Prostate gland (tissue), 2 donors: ENCODE data around the gene S1PR1. TPM values are rescaled to one million over a fixed set of nuclear protein-coding genes. Genes with fewer than 3 reads are reported as not detected.

ENCODE experiments used
- DNase-seq: peaks from one replicate; pipeline ENCODE4 v3.0.0-alpha.2; 2019; ENCODE audit warnings: low spot score
- H3K27ac ChIP-seq, 2 donors: fragments of 200-600 bp; sonication (generic); 2 replicates each; pipeline ENCODE4 v1.5.1; 2017 to 2019
- H3K27me3 ChIP-seq: fragments of 200-600 bp; sonication (generic); replicated peaks from 2 replicates; pipeline ENCODE4 v1.5.1; 2019; ENCODE audit not compliant: insufficient read depth
- H3K36me3 ChIP-seq, 2 donors: fragments of 200-600 bp; sonication (generic); 1 replicate in 1 of 2; 2 replicates in 1 of 2; pipeline versions ENCODE4 v1.5.1 to v1.8.1; 2017 to 2019
- H3K4me1 ChIP-seq: fragments of 200-600 bp; sonication (generic); replicated peaks from 2 replicates; pipeline ENCODE4 v1.5.1; 2019
- H3K4me3 ChIP-seq, 2 donors: fragments of 200-600 bp; sonication (generic); 2 replicates each; pipeline ENCODE4 v1.5.1; 2017 to 2019
- H3K9me3 ChIP-seq: fragments of 200-600 bp; sonication (generic); 2 replicates; pipeline ENCODE4 v1.5.1; 2017
- POLR2A ChIP-seq: fragments of 450-650 bp; IDR thresholded peaks from one replicate; pipeline ENCODE4 v1.6.1; 2016; ENCODE audit warnings: antibody characterized with exemption, mild to moderate bottlenecking
- POLR2AphosphoS5 ChIP-seq: sonication (generic); formaldehyde crosslinking; IDR thresholded peaks from one replicate; pipeline ENCODE4 v1.6.1; 2017; ENCODE audit warnings: antibody characterized with exemption
- WGBS: methylation state at CpG from one replicate; pipeline ENCODE4 v1.1.5; 2018; 5-methylcytosine and 5-hydroxymethylcytosine counted together
- intact Hi-C: fragments of 100-400 bp; cut with DNase I; formaldehyde crosslinking; loops from one replicate; pipeline ENCODE4 v1.14.2; 2022
- total RNA-seq, 2 donors: library from RNA; depleted of rRNA; stranded (reverse); fragments of >200 nt; gene quantifications; one replicate each; pipeline ENCODE4 v1.1.0, GENCODE V29; 2016
- TF ChIP-seq, protein P1 (sequence below), 4 experiments: fragments of 200-600 bp in 2 of 4; fragments of 450-650 bp in 2 of 4; sonication (generic) in 2 of 4; IDR thresholded peaks; 1 replicate in 3 of 4; 2 replicates in 1 of 4; pipeline ENCODE4 v1.5.1; 2016 to 2019; ENCODE audit warnings: antibody characterized with exemption in 4 of 4, mild to moderate bottlenecking in 2 of 4, moderate library complexity in 2 of 4

S1PR1 gene
- total RNA-seq, 2 donors from 2014 or later = 9.7 to 24.2 TPM

DNA sequence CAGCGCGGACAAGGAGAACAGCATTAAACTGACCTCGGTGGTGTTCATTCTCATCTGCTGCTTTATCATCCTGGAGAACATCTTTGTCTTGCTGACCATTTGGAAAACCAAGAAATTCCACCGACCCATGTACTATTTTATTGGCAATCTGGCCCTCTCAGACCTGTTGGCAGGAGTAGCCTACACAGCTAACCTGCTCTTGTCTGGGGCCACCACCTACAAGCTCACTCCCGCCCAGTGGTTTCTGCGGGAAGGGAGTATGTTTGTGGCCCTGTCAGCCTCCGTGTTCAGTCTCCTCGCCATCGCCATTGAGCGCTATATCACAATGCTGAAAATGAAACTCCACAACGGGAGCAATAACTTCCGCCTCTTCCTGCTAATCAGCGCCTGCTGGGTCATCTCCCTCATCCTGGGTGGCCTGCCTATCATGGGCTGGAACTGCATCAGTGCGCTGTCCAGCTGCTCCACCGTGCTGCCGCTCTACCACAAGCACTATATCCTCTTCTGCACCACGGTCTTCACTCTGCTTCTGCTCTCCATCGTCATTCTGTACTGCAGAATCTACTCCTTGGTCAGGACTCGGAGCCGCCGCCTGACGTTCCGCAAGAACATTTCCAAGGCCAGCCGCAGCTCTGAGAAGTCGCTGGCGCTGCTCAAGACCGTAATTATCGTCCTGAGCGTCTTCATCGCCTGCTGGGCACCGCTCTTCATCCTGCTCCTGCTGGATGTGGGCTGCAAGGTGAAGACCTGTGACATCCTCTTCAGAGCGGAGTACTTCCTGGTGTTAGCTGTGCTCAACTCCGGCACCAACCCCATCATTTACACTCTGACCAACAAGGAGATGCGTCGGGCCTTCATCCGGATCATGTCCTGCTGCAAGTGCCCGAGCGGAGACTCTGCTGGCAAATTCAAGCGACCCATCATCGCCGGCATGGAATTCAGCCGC is 2.5 kb downstream of the S1PR1 start:
- Histone ChIP-seq H3K36me3 (no peaks in the 10 kb centered on the region), H3K27me3 (no peaks in the 10 kb centered on the region), H3K4me1 (no peaks in the 10 kb centered on the region), H3K4me3 (peak overlapping the region in 1 of 2 donors; percentile 6), H3K9me3 (no peaks in the 10 kb centered on the region), H3K27ac (no peak overlapping the region)
- intact Hi-C loops = loop anchor here (2.0 to 5.0 kb wide), 5 partner anchors 42 to 319 kb away; partner anchors contain the start of gene DPH5
- no peak for DNase-seq
- TF ChIP-seq, protein P1, sequence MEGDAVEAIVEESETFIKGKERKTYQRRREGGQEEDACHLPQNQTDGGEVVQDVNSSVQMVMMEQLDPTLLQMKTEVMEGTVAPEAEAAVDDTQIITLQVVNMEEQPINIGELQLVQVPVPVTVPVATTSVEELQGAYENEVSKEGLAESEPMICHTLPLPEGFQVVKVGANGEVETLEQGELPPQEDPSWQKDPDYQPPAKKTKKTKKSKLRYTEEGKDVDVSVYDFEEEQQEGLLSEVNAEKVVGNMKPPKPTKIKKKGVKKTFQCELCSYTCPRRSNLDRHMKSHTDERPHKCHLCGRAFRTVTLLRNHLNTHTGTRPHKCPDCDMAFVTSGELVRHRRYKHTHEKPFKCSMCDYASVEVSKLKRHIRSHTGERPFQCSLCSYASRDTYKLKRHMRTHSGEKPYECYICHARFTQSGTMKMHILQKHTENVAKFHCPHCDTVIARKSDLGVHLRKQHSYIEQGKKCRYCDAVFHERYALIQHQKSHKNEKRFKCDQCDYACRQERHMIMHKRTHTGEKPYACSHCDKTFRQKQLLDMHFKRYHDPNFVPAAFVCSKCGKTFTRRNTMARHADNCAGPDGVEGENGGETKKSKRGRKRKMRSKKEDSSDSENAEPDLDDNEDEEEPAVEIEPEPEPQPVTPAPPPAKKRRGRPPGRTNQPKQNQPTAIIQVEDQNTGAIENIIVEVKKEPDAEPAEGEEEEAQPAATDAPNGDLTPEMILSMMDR (IDR thresholded peaks at IDR 0.05) = no peak
- TF ChIP-seq POLR2AphosphoS5 (no peak), POLR2A (no peak)
- WGBS = 88% methylated on average over 42 of the region's 42 CpGs

DNA sequence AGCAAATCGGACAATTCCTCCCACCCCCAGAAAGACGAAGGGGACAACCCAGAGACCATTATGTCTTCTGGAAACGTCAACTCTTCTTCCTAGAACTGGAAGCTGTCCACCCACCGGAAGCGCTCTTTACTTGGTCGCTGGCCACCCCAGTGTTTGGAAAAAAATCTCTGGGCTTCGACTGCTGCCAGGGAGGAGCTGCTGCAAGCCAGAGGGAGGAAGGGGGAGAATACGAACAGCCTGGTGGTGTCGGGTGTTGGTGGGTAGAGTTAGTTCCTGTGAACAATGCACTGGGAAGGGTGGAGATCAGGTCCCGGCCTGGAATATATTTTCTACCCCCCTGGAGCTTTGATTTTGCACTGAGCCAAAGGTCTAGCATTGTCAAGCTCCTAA is 3.2 kb downstream of the S1PR1 start:
- H3K4me3 ChIP-seq = no peak overlapping the region
- H3K36me3 ChIP-seq = no peaks in the 10 kb centered on the region
- TF ChIP-seq POLR2A (no peak), POLR2AphosphoS5 (no peak)
- TF ChIP-seq, protein P1 (IDR thresholded peaks at IDR 0.05) = no peak
- intact Hi-C loops = no loop called here
- H3K27ac ChIP-seq = no peak overlapping the region
- no peaks in the 10 kb centered on the region for H3K4me1 ChIP-seq
- 73% methylated on average over 10 of the region's 10 CpGs for WGBS
- no peaks in the 10 kb centered on the region for H3K9me3 ChIP-seq
- DNase-seq = no peak
- no peaks in the 10 kb centered on the region for H3K27me3 ChIP-seq

DNA sequence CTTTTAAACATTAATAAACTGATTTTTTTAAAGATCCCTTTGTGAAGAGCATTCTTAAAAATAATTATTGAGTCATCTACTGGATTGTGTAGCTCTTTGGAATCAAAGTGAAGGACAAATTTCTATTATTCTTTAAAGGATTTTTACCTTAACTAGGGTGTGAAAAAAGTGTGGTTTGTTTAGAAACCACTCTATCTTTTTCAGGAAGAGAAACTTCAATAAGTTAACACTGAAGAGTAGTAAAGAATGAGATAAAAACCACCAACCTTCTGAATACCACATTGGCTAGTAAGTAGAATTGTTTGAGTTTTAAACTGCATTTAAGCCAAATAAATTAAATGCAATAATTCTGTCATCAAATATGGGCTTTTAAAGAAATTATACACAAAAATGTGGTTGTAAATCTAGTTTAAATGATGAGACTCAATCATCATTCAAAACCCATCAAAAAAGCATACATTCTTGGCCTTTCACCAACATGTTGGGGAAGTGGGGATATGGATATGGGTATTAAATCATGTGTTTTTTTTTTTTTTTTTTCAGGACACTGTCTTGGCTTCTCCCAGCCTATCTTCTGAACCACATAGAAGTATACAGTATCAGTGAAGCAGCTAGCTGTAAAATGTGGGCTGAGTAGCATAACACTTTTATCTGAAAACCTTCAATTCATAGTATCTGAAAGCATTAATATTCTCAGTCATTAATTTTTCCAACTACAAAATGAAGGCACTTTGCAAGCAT is 4.8 kb downstream of the S1PR1 start:
- H3K36me3 ChIP-seq = no peaks in the 10 kb centered on the region
- intact Hi-C loops = no loop called here
- no peak for DNase-seq
- no peak overlapping the region for H3K27ac ChIP-seq
- H3K4me3 ChIP-seq = no peak overlapping the region
- H3K4me1 ChIP-seq = no peaks in the 10 kb centered on the region
- no peaks in the 10 kb centered on the region for H3K27me3 ChIP-seq
- no peaks in the 10 kb centered on the region for H3K9me3 ChIP-seq
- TF ChIP-seq POLR2AphosphoS5 = no peak
- TF ChIP-seq POLR2A = no peak
- TF ChIP-seq, protein P1 (IDR thresholded peaks at IDR 0.05) = no peak

DNA sequence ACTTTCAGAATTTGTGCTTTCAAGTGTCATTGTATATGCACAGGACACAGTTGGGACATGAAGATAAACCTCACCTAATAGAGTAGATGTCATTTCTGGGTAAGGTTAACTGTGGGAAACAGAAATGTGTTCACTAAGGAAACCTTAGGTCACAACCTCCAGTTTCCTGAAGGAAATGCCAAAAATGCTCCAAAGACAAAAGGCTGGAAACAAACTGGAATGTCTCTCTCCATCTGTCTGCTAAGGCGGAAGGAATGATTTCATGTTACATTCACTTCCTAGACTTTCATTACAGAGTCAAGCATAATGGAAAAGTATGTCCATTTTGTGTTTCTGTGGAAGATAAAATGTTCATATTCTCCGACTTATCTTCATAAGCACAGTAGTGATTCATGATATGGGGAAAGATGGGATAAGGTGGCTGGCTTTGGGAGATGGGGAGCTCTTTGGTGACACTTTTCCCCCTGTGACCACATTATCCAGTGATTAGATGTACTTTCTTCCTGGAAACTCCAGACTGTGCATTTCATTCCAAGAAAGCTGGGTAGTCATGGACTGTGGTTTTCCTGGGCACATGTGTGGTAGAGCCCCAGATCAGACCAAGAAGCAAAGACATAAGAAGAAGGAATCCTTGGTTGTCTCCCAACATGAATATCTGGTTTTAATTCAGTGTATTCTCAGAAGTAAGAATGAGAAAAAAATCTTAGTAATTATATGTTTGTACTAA is 5.7 kb downstream of the S1PR1 start:
- Histone ChIP-seq H3K4me3 (no peak overlapping the region), H3K36me3 (no peaks in the 10 kb centered on the region), H3K4me1 (no peaks in the 10 kb centered on the region), H3K9me3 (no peaks in the 10 kb centered on the region), H3K27me3 (no peaks in the 10 kb centered on the region), H3K27ac (no peak overlapping the region)
- intact Hi-C loops = no loop called here
- no peak for DNase-seq
- 90% methylated on average over 2 of the region's 2 CpGs for WGBS
- TF ChIP-seq, protein P1 (IDR thresholded peaks at IDR 0.05) = no peak
- peak; percentile 10 for TF ChIP-seq POLR2AphosphoS5
- TF ChIP-seq POLR2A = no peak
